ENCODE results near the gene SEMA3E.

- TF ChIP-seq ZNF10 (tag by site-specific recombination; IDR thresholded peaks at IDR 0.05) (no peak), ZNF768 (tag by site-specific recombination; IDR thresholded peaks at IDR 0.05) (no peak), ZNF24 (tag by site-specific recombination; IDR thresholded peaks at IDR 0.05) (no peak)
- TF ChIP-seq, protein P1, sequence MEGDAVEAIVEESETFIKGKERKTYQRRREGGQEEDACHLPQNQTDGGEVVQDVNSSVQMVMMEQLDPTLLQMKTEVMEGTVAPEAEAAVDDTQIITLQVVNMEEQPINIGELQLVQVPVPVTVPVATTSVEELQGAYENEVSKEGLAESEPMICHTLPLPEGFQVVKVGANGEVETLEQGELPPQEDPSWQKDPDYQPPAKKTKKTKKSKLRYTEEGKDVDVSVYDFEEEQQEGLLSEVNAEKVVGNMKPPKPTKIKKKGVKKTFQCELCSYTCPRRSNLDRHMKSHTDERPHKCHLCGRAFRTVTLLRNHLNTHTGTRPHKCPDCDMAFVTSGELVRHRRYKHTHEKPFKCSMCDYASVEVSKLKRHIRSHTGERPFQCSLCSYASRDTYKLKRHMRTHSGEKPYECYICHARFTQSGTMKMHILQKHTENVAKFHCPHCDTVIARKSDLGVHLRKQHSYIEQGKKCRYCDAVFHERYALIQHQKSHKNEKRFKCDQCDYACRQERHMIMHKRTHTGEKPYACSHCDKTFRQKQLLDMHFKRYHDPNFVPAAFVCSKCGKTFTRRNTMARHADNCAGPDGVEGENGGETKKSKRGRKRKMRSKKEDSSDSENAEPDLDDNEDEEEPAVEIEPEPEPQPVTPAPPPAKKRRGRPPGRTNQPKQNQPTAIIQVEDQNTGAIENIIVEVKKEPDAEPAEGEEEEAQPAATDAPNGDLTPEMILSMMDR (tag by site-specific recombination; IDR thresholded peaks at IDR 0.05) = no peak
These were observed 235.1 kb downstream of the SEMA3E start for GRCh38 chr7:83413831-83414230.
